ENCODE measurements around the gene PI4KA.

DNA sequence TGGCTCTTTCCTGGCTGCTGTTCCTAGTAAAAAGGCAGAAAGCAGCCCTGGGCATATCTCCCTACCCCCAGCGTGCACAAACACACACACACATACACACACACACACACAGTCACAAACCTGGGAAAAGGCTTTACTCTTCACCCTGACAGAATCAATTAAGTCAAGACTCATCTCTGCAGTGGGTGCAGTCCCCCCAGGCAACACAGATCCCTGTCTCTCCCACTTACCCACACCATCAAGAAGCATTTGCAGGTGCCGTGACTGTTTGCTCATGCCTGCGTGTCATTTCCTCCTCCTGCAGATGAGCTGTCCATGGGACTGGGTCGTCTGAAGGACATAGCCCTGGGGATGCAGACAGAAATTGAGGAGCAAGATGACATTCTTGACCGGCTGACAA lies 28.8 kb upstream of the PI4KA start:
- TF ChIP-seq, protein P1, sequence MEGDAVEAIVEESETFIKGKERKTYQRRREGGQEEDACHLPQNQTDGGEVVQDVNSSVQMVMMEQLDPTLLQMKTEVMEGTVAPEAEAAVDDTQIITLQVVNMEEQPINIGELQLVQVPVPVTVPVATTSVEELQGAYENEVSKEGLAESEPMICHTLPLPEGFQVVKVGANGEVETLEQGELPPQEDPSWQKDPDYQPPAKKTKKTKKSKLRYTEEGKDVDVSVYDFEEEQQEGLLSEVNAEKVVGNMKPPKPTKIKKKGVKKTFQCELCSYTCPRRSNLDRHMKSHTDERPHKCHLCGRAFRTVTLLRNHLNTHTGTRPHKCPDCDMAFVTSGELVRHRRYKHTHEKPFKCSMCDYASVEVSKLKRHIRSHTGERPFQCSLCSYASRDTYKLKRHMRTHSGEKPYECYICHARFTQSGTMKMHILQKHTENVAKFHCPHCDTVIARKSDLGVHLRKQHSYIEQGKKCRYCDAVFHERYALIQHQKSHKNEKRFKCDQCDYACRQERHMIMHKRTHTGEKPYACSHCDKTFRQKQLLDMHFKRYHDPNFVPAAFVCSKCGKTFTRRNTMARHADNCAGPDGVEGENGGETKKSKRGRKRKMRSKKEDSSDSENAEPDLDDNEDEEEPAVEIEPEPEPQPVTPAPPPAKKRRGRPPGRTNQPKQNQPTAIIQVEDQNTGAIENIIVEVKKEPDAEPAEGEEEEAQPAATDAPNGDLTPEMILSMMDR (IDR thresholded peaks at IDR 0.05): no peak
- no peak for TF ChIP-seq POLR2A (IDR thresholded peaks at IDR 0.05)
